Measurements from ENCODE around the gene CCNL2.

DNA sequence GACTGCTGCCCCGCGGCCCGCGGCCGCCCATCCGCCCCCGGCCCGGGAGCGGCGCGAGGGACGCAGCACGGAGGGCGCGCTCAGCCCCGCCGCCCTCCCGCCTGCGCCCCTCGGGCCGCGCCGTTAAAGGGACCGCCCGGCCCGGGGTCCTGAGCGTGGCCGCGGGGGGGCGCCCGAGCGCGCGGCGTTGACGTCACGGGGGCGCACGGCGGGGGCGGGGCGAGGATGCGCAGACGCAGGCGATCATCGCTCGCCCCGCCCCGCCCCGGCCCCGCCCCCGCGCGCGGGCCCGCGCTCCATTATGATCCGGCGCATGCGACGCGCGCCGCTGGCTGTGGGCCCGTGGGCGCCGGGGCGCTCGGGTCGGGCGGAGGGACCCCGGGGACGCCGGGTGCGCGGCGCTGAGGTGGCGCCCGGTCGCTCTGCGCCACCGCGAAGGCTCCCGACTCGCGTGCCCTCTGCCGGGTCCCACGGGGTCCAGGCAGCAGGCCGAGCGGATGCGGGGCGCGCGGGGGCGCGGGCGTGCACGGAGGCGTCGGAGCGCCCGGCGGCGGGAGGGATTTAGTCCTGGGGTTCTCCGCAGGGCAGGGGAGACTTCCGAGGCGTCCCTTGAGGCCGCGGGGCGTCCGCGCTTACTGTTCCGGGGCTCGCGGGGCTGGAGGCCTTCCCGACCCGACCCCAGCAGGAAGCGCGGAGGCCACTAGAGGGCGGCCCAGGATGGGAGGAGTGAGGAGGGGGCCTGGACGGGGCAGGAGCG is 49.7 kb downstream of the CCNL2 start, which contains the start of gene DVL1:
- TF ChIP-seq CTCF (IDR thresholded peaks at IDR 0.05; ENCODE audit: low read depth, low read length, missing input control) (peak; percentile 43), JUND (IDR thresholded peaks at IDR 0.05) (no peak), RAD21 (IDR thresholded peaks at IDR 0.05) (peak in 1 of 2 donors; percentile 62), ATF3 (IDR thresholded peaks at IDR 0.05) (no peak), HNF4G (IDR thresholded peaks at IDR 0.05) (no peak)
- TF ChIP-seq, protein P1, sequence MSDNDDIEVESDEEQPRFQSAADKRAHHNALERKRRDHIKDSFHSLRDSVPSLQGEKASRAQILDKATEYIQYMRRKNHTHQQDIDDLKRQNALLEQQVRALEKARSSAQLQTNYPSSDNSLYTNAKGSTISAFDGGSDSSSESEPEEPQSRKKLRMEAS (IDR thresholded peaks at IDR 0.05), result no peak
